Muscle layer of colon (tissue), 2 donors: ENCODE measurements around the gene ROR2.
"Not testable (repeated sequence)": the region's sequence is repeated elsewhere in the genome, so short reads cannot be mapped to it uniquely, and the experiment has no call there.

Experiments used
- H3K27ac ChIP-seq: one replicate; pipeline ENCODE4 v1.7.0; 2013; ENCODE audit warnings: low read depth, mild to moderate bottlenecking, low read length, moderate library complexity
- H3K27me3 ChIP-seq, 2 donors: one replicate each; pipeline ENCODE4 v1.7.0; 2013; ENCODE audit warnings: low read length in 2 of 2, mild to moderate bottlenecking in 2 of 2; ENCODE audit not compliant: insufficient read depth in 2 of 2, control insufficient read depth in 1 of 2
- H3K36me3 ChIP-seq: one replicate; pipeline ENCODE4 v1.7.0; 2013; ENCODE audit warnings: mild to moderate bottlenecking, low read length; ENCODE audit not compliant: insufficient read depth
- H3K4me1 ChIP-seq: one replicate; pipeline ENCODE4 v1.7.0; 2013; ENCODE audit warnings: mild to moderate bottlenecking, low read length; ENCODE audit not compliant: insufficient read depth
- H3K4me3 ChIP-seq, 2 donors: one replicate each; pipeline ENCODE4 v1.7.0; 2013; ENCODE audit warnings: low read length in 2 of 2, low read depth in 1 of 2, mild to moderate bottlenecking in 1 of 2, moderate library complexity in 1 of 2
- H3K9ac ChIP-seq: one replicate; pipeline ENCODE4 v1.7.0; 2013; ENCODE audit warnings: low read length
- H3K9me3 ChIP-seq: one replicate; pipeline ENCODE4 v1.7.0; 2013; ENCODE audit warnings: mild to moderate bottlenecking, low read length
- donor health status: abdominal sarcoma.
- donor health status: Adenocarcinoma of cecum.

The ROR2 gene

GRCh38 chr9:91949946-91950664 is at the start of gene ROR2:
Gene ROR2 (minus strand): TSS chr9:91950228.
- no peaks in the 10 kb centered on the region for H3K36me3 ChIP-seq
- H3K27ac ChIP-seq = peak within 1 kb of the TSS; percentile 98
- H3K9ac ChIP-seq = peak within 1 kb of the TSS; percentile 83
- peaks cover 37% of the 10 kb centered on the region for H3K4me1 ChIP-seq
- peak within 1 kb of the TSS; percentile 78 to 87 for H3K4me3 ChIP-seq
- no peaks in the 10 kb centered on the region for H3K9me3 ChIP-seq
- peaks cover 0 to 13% of the 10 kb centered on the region in 2 donors for H3K27me3 ChIP-seq

DNA sequence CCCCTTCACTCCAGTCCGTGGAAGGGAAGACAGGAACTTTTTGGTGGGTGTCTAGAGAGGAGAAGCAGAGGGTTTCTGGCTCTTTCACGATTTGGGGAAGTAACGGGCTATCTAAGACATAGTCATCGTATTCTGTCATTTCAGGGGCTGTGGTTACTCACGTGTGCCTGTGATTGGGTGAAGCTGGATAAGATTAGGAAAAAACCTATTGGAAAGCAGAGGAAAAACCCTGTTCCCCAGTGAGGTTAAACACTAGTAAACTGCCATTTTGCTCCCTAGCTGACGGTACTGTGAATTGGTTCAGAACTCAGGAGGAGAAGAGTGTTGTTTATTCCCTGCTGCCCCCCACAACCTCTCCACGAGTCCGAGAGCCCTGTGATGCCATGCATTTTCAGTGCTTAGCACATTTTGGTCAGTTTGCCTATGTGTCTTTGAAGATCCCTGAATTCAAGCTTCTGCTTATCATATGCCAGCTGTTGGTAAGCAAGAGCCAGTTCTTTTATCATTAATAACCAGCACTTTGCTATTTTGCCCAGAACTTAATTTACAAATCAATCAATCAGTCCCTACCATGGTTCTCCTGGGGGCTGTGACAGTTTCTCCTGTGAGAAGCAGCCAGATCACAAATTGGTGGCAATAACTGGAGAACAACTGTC is 45.1 kb upstream of the ROR2 start:
- Histone ChIP-seq H3K9ac (no peak overlapping the region), H3K27ac (no peak overlapping the region), H3K4me3 (no peak overlapping the region), H3K36me3 (no peaks in the 10 kb centered on the region), H3K9me3 (no peaks in the 10 kb centered on the region), H3K27me3 (no peaks in the 10 kb centered on the region), H3K4me1 (no peaks in the 10 kb centered on the region)

GRCh38 chr9:91994422-91994821 is 44.4 kb upstream of the ROR2 start:
- H3K4me3 ChIP-seq = no peak overlapping the region
- no peaks in the 10 kb centered on the region for H3K36me3 ChIP-seq
- no peaks in the 10 kb centered on the region for H3K4me1 ChIP-seq
- H3K27me3 ChIP-seq = no peaks in the 10 kb centered on the region
- no peaks in the 10 kb centered on the region for H3K9me3 ChIP-seq
- H3K9ac ChIP-seq = no peak overlapping the region
- no peak overlapping the region for H3K27ac ChIP-seq

GRCh38 chr9:91992461-91993041 is 42.5 kb upstream of the ROR2 start:
- no peaks in the 10 kb centered on the region for H3K36me3 ChIP-seq
- no peak overlapping the region for H3K4me3 ChIP-seq
- no peak overlapping the region for H3K27ac ChIP-seq
- no peaks in the 10 kb centered on the region for H3K9me3 ChIP-seq
- no peak overlapping the region for H3K9ac ChIP-seq
- no peaks in the 10 kb centered on the region for H3K4me1 ChIP-seq
- H3K27me3 ChIP-seq = no peaks in the 10 kb centered on the region

- Histone ChIP-seq H3K27ac (no peak overlapping the region), H3K9ac (no peak overlapping the region), H3K4me3 (no peak overlapping the region)
Measured at GRCh38 chr9:91991721-91992341, 41.8 kb upstream of the ROR2 start.

DNA sequence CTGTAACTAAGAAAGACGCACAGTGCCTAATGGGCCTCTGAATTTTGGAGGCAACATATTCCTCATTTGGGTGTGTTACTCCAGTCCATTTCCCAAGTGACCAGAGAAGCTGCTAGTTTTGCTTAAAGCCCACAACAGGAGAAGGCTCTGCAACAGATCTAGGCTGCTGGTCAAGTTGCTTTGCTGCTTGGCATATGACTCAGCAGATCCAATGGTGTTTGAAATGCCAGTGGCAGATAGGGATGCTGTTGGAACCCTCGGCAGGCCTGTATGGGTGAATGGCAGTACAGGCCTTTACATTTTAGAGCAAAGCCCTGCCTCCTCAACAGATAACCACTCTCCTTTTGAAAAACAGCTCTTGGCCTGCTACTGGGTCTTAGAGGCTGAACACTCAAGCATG is 36.2 kb upstream of the ROR2 start:
- Histone ChIP-seq H3K27me3 (no peaks in the 10 kb centered on the region), H3K4me1 (no peaks in the 10 kb centered on the region), H3K36me3 (no peaks in the 10 kb centered on the region), H3K27ac (no peak overlapping the region), H3K9me3 (no peaks in the 10 kb centered on the region), H3K4me3 (no peak overlapping the region), H3K9ac (no peak overlapping the region)

More at GRCh38 chr9:91991721-91992341, 41.8 kb upstream of the ROR2 start:
- H3K36me3 ChIP-seq = no peaks in the 10 kb centered on the region
- no peaks in the 10 kb centered on the region for H3K9me3 ChIP-seq
- no peaks in the 10 kb centered on the region for H3K27me3 ChIP-seq
- no peaks in the 10 kb centered on the region for H3K4me1 ChIP-seq

- H3K4me1 ChIP-seq = no peaks in the 10 kb centered on the region
Measured at GRCh38 chr9:91985692-91986091, 35.7 kb upstream of the ROR2 start.

DNA sequence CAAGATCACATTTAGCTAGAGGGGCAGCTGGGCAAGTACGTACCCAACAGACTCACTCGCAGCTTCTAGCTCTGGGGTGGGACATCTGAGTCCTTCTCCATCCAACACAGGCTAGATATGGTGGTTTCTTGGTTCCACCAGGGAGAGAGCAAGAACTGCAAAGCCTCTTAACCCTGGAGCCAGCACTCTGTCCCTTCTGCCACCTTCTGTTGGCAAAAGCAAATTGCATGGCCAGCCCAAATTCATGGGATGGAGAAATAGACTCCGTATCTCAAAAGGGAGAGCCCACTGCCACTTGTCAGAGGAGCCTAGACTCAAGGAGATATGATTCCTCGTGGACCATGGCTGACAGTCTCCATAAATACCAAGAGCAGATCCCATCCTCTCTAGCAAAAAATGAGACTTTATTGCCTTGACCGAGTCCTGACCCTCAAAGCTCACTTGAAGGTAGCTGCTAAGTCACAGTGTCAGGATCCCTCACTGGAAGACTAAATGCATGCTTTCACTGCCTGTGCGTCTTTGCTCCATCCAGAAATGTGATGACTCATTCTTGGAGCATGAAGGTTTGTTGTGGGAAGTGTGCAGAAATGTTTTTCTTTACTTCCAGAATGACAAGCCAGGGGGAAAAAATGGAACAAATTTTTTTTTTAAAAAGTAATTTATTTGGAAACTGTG is 28.8 kb upstream of the ROR2 start:
- no peaks in the 10 kb centered on the region for H3K4me1 ChIP-seq
- no peaks in the 10 kb centered on the region for H3K27me3 ChIP-seq

More at GRCh38 chr9:91985692-91986091, 35.7 kb upstream of the ROR2 start:
- H3K27me3 ChIP-seq = no peaks in the 10 kb centered on the region
- H3K36me3 ChIP-seq = no peaks in the 10 kb centered on the region
- H3K27ac ChIP-seq = no peak overlapping the region
- no peak overlapping the region for H3K9ac ChIP-seq
- no peak overlapping the region for H3K4me3 ChIP-seq
- no peaks in the 10 kb centered on the region for H3K9me3 ChIP-seq

DNA sequence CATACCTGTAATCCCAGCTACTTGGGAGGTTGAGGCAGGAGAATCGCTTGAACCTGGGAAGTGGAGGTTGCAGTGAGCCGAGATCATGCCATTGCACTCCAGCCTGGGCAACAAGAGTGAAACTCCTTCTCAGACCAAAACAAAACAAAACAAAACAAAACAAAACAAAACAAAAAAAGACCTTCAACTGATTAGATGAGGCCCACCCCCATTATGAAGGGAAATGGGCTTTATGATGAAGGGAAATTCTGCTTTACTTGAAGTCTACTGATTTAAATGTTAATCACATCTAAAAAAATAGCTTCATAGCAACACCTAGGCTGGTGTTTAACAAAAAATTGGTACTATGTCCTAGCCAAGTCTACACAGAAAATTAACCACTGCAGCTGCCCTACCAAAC is 25.2 kb upstream of the ROR2 start:
- not testable (repeated sequence) for H3K27me3 ChIP-seq, H3K9ac ChIP-seq, H3K9me3 ChIP-seq, H3K36me3 ChIP-seq, H3K4me3 ChIP-seq, H3K27ac ChIP-seq
- H3K4me1 ChIP-seq = peaks cover 11% of the 10 kb centered on the region

More for the DNA sequence above, 28.8 kb upstream of the ROR2 start:
- no peak overlapping the region for H3K27ac ChIP-seq
- no peak overlapping the region for H3K4me3 ChIP-seq
- no peak overlapping the region for H3K9ac ChIP-seq
- no peaks in the 10 kb centered on the region for H3K36me3 ChIP-seq
- H3K9me3 ChIP-seq = no peaks in the 10 kb centered on the region

DNA sequence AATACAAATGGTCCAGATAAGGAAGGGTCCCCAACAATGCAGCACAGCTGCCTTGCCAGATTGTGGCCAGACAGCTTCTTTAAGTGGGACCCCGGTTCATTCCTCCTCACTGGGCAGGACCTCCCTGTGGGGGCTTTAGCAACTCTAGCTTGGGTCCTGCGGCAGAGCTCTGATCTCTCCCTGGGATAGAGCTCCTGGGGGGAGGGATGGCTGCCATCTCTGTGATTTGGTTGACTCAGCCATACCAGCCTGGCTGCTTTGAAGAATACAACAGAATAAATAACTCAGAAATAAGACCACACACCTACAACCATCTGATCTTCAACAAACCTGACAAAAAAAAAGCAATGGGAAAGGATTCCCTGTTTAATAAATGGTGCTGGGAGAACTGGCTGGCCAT is 22.7 kb upstream of the ROR2 start:
- Histone ChIP-seq H3K9ac (no peak overlapping the region), H3K4me3 (no peak overlapping the region), H3K9me3 (no peaks in the 10 kb centered on the region), H3K27ac (no peak overlapping the region), H3K27me3 (no peaks in the 10 kb centered on the region), H3K36me3 (no peaks in the 10 kb centered on the region), H3K4me1 (peaks cover 11% of the 10 kb centered on the region)

- peaks cover 11% of the 10 kb centered on the region for H3K4me1 ChIP-seq
- H3K9ac ChIP-seq = no peak overlapping the region
- no peaks in the 10 kb centered on the region for H3K36me3 ChIP-seq
- no peaks in the 10 kb centered on the region for H3K9me3 ChIP-seq
- no peak overlapping the region for H3K4me3 ChIP-seq
- no peak overlapping the region for H3K27ac ChIP-seq
- no peaks in the 10 kb centered on the region for H3K27me3 ChIP-seq
Measured at GRCh38 chr9:91972076-91972626, 22.1 kb upstream of the ROR2 start.
